Kidney epithelial cell (primary cell): ENCODE results near the gene HMGN2. TPM values are rescaled to one million over a fixed set of nuclear protein-coding genes. Genes with fewer than 3 reads are reported as not detected.
"Not testable (repeated sequence)": the region's sequence is repeated elsewhere in the genome, so short reads cannot be mapped to it uniquely, and the experiment has no call there.

Experiments used
- DNase-seq: peaks from one replicate; pipeline ENCODE4 v3.0.0-alpha.2; 2010; ENCODE audit warnings: low read depth
- H3K27me3 ChIP-seq: 2 replicates; pipeline ENCODE4 v1.6.0; 2011; ENCODE audit warnings: low read length; ENCODE audit not compliant: control insufficient read depth, insufficient read depth
- H3K36me3 ChIP-seq: 2 replicates; pipeline ENCODE4 v1.5.1; 2011; ENCODE audit warnings: low read length; ENCODE audit not compliant: control insufficient read depth, insufficient read depth
- H3K4me3 ChIP-seq: 2 replicates; pipeline ENCODE4 v1.5.1; 2011; ENCODE audit warnings: low read depth, mild to moderate bottlenecking, control low read depth, low read length
- total RNA-seq: library from RNA; depleted of rRNA; stranded (reverse); fragments of >200 nt; gene quantifications from 2 replicates; pipeline ENCODE4 v1.2.3, GENCODE V29; 2015
- TF ChIP-seq, protein P1 (sequence below): IDR thresholded peaks from 2 replicates; pipeline ENCODE4 v1.5.1; 2011; ENCODE audit warnings: mild to moderate bottlenecking, moderate library complexity, low read length, control low read depth, inconsistent platforms; ENCODE audit not compliant: insufficient read depth, poor library complexity, severe bottlenecking

Gene HMGN2
- total RNA-seq, 1 donor from 2014 or later: 126 TPM

DNA sequence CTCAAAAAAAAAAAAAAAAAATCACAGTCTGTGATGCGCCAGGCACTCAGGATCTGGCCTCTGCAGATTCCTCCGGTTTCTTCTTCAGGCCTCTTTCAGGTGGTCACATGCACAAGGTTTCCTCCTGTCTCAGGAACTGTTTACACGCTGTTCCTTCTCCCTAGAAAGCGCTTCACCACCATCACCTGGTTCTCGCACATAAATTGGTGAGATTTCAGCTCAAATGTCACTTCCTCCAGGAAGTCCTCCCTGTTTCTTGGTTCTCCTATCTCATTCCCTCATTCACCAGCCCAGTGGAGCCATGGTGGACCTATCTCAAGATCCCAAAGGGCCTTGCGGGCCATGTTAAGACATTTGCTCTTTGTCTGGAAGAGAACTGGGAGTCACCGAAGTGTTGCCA is 26.7 kb downstream of the HMGN2 start:
- TF ChIP-seq, protein P1, sequence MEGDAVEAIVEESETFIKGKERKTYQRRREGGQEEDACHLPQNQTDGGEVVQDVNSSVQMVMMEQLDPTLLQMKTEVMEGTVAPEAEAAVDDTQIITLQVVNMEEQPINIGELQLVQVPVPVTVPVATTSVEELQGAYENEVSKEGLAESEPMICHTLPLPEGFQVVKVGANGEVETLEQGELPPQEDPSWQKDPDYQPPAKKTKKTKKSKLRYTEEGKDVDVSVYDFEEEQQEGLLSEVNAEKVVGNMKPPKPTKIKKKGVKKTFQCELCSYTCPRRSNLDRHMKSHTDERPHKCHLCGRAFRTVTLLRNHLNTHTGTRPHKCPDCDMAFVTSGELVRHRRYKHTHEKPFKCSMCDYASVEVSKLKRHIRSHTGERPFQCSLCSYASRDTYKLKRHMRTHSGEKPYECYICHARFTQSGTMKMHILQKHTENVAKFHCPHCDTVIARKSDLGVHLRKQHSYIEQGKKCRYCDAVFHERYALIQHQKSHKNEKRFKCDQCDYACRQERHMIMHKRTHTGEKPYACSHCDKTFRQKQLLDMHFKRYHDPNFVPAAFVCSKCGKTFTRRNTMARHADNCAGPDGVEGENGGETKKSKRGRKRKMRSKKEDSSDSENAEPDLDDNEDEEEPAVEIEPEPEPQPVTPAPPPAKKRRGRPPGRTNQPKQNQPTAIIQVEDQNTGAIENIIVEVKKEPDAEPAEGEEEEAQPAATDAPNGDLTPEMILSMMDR: no peak
- no peaks in the 10 kb centered on the region for H3K27me3 ChIP-seq
- H3K4me3 ChIP-seq: no peak overlapping the region
- DNase-seq: no peak
- no peaks in the 10 kb centered on the region for H3K36me3 ChIP-seq

GRCh38 chr1:26500488-26501175 is 28.4 kb downstream of the HMGN2 start:
- H3K27me3 ChIP-seq: no peaks in the 10 kb centered on the region
- H3K36me3 ChIP-seq: no peaks in the 10 kb centered on the region
- TF ChIP-seq, protein P1: no peak
- peak overlapping the region; percentile 78 for H3K4me3 ChIP-seq
- DNase-seq: peak; percentile 18

GRCh38 chr1:26510711-26511110 is 38.5 kb downstream of the HMGN2 start:
- H3K36me3 ChIP-seq, H3K4me3 ChIP-seq, H3K27me3 ChIP-seq: not testable (repeated sequence)
- DNase-seq: peak; percentile 53

DNA sequence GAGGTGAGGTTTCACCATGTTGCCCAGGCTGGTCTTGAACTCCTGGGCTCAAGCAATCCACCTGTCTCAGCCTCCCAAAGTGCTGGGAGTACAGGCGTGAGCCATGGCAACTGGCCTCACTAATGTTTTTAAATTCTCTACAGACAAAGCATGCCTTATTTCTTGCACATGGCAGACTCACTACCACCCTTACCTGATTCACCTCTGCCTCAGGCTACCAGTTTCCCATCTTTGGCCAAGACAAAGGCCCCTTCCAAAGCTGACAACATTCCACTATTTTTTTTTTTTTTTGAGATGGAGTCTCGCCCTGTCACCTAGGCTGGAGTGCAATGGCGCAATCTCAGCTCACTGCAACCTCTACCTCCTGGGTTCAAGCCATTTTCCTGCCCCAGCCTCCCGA is 43.6 kb downstream of the HMGN2 start:
- H3K36me3 ChIP-seq, H3K27me3 ChIP-seq, H3K4me3 ChIP-seq, DNase-seq: not testable (repeated sequence)

DNA sequence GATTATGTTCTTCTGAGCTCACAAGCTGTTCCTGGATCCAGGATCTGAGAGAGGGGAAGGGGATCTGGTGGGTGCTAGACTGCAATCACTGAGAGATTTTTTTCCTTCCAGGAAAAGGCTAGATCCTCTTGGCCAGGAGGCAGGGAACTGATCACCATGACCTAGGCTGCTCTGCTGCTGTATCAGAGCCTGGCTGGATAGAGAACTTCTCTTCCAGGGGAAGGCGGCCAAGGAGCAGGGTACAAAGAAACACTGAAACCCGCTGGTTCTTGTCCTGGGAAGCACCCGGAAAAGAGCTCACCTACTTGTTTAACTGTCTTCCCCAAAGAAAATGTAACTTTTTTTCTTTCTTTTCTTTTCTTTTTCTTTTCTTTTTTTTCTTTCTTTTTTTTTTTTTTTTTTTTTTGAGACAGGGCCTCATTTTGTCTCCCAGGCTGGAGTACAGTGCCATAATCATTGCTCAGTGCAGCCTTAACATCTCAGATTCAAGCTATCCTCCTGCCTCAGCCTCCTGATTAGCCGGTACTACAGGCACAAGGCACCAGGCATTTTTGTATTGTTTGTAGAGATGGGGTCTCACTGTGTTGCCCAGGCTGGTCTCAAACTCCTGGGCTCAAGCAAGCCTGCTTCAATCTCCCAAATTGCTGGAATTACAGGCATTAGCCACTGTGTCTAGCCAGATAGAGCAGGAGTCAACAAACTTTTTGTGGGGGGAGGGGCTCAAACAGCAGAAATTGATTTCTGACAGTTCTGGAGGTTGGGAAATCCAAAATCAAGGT is 44.9 kb downstream of the HMGN2 start:
- TF ChIP-seq, protein P1: no peak
- DNase-seq: no peak
- Histone ChIP-seq H3K36me3 (no peaks in the 10 kb centered on the region), H3K4me3 (no peak overlapping the region), H3K27me3 (no peaks in the 10 kb centered on the region)

GRCh38 chr1:26517766-26518049 is 45.5 kb downstream of the HMGN2 start:
- H3K36me3 ChIP-seq: no peaks in the 10 kb centered on the region
- TF ChIP-seq, protein P1: no peak
- no peak for DNase-seq
- no peaks in the 10 kb centered on the region for H3K27me3 ChIP-seq
- no peak overlapping the region for H3K4me3 ChIP-seq

DNA sequence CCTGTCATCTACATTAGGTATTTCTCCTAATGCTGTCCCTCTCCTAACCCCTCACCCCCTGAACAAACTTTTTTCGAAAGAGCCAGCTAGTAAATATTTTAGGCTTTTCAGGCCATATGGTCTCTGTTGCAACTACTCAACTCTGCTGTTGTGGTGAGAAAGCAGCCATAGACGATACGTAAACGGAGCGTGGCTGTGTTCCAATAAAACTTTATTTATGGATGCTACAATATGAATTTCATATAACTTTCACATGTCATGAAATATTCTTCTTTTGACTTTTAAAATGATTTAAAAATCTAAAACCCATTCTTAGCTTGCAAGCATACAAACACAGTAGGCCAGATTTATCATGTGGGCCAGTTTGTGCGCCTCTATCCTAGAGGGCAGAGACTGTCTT is 46.1 kb downstream of the HMGN2 start:
- Histone ChIP-seq H3K36me3 (no peaks in the 10 kb centered on the region), H3K27me3 (no peaks in the 10 kb centered on the region), H3K4me3 (no peak overlapping the region)
- DNase-seq: no peak
- TF ChIP-seq, protein P1: no peak
